GM20431 (cell line): ENCODE results near the gene SLC38A3.
"Not testable (repeated sequence)": the region's sequence is repeated elsewhere in the genome, so short reads cannot be mapped to it uniquely, and the experiment has no call there.

Source experiments
- in situ Hi-C: fragments of 300-500 bp; cut with MseI, MboI; formaldehyde crosslinking; loops from one replicate; pipeline ENCODE4 v1.15.0; 2020; ENCODE audit warnings: low sequenced_read_pairs; ENCODE audit not compliant: unreplicated experiment

The SLC38A3 gene

DNA sequence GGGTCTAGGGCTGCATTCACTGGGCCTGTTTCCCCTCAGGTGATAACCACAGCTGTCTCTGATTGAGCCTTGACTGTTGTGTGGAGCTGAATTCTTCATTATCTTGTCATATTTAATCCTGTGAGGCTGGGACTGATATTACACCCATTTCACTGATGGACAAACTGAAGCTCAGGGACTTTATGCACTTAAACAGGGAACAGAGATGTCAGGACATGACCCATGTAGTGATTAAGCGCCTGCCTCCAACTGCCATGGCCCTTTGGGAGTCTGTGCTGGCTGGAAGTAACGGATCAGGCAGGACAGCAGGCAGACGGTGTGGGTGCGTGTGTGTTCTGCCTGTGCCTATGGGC lies 38.4 kb downstream of the SLC38A3 start:
- in situ Hi-C loops, result no loop called here

DNA sequence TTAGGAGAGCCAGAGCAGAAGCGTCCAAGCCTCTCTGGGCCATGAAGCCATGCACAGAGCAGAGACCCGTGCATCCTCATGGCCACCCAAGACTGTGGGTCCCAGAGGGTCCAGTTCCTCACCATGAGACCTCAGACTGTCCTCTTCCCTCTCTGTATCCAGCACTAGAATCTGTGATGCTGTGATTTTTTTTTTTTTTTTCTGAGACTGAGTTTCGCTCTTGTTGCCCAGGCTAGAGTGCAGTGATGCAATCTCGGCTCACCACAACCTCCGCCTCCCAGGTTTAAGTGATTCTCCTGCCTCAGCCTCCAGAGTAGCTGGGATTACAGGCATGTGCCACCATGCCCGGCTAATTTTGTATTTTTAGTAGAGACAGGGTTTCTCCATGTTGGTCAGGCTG lies 39.7 kb downstream of the SLC38A3 start:
- in situ Hi-C loops, result not testable (repeated sequence)

DNA sequence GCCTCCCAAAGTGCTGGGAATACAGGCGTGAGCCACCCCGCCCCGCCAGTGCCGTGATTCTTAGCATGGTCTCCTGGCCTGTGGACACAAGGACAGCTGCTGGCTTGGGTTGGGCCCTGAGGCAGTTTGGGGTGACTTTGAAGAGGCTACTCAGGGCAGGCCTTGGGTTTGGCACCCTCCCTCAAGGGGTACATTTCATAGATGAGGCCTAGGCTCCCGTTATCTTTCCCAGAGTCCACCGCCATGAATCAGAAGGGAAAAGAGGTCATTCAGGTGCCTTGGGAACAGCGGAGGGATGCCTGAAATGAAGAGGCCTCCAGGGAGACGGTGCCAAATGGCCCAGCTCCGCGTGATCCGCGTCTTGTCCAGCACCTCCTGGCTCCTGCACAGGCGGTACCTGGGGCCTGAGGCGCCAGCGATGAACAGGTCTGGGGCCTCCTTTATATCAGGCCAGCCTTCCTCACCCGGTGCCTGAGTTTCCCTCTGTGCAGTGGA lies 40.2 kb downstream of the SLC38A3 start:
- in situ Hi-C loops, result no loop called here

DNA sequence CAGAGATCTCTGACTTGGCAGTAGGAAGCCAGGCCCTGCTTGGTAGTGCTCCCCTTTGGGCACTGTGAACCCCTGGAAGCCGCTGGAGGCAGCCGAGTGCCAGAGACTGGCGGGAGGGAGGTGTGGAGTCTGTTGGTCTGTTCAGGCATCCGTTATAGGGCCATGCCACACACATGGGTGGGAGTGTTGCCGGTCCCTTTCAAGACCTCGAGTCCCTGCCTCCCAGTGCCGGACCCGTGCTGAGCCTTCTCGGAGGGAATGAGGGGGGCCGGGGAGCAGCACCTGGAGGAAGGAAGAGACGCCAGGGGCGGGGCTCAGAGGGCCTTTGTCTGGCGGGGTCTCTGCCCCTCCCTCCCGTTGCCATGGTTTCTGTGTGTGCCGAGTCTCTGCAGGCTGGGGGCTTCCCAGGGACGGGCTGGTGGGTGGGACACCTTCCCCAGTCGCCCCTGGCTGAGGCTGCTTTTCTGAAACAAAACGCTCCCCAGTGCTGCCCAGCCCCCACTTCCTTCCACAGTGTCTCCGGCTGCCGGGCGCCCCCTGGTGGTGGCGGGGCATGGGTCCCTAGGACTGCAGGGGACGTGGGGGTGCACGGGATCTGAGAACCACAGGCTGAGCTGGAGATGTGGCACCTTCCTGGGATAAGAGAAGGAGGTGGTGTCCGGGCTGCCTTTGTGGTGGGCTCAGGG lies 40.9 kb downstream of the SLC38A3 start:
- in situ Hi-C loops, result no loop called here

DNA sequence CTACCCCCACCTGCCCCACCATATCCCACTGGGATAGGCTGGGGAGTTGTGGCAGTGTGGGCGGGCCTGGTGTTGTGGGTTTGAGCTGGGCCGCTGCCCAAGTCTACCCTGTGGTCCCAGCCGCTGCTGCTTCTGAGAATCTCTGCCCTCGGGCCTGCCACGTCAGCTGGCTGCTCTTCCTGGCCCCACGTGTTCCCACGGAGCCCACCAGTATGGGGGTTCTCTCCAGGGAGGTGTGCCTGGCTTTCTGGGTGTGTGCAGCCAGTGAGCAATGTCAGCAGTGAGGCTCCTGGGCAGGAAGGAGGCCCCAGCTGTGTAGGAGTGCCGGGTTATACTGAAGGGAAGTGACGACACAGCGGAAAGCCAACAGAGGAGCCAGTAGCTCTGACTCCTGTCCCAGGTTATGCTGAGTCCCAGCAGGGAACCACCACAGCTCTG lies 41.5 kb downstream of the SLC38A3 start:
- in situ Hi-C loops, result no loop called here

DNA sequence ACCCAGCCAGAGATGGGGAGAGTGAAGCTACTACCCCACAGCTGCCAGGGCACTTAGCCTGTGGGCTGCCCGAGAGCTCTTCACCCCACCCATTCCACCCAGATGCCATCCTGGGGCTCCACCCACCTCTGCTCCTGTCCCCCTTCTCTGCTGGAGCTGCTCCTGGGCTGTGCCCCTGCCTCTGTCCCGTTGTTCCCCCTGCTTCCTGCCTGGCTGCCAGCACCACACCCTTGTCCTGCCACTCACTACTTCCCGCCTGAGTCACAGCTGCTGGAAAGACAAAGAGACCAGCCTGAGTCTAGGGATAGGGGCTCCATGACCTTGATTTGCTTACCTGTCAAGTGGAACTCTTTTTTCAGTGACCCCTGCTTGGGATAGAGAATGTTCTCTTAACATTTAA lies 43.3 kb downstream of the SLC38A3 start:
- in situ Hi-C loops, result no loop called here

DNA sequence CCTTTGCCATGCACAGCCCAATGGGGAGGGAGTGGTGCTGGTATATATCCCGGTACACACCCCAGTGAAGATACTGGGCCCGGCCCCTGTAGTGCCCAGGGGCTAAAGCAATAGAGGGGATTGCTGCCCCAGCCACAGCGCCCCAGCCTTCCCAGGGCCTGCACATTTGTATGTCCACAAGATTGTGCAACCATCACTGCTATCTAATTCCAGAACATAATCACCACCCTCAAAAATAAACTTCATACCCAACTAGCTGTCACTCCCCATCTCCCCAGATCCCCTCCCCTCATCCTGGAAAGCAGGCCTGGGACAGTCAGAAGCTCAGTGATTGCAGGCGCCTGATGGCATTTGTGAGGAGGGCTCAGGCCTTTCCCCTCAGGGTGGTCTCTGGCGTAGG lies 44.4 kb downstream of the SLC38A3 start:
- in situ Hi-C loops, result no loop called here

DNA sequence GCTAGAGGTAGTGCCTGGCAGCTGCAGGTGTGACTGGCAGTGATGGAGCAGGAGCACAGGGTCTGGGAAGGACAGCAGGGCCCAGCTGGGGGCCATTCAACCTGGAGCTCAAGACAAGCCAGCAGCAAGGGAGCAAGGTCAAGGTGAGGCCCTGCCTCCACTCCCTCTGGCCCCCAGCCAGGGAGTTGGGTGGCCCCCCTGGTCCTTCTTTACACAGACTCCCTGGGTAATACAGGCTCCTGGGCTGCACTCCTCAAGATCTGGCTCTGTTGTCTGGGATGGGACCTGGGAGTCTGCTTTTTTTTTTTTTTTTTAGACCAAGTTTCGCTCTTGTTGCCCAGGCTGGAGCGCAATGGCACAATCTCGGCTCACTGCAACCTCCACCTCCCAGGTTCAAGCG lies 45.4 kb downstream of the SLC38A3 start:
- in situ Hi-C loops, result no loop called here

DNA sequence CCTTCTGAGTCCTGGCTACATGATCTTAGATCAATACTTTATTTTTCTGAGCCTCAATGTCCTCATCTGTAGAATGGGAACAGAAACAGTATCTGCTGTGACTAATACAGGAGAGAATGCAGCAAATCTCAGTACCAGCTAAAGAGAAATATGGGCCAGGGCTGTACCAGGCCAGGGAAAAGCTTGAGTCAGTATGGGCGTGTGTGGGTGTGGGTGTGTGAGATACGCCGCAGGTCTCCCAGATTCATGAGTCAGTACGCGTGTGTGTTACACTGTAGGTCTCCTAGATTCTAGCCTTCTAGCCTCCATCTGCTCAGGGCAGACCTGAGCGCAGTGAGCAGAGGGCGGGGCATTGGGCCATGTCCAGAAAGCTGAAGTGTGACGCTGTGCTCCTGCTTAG lies 46.1 kb downstream of the SLC38A3 start:
- in situ Hi-C loops, result no loop called here

DNA sequence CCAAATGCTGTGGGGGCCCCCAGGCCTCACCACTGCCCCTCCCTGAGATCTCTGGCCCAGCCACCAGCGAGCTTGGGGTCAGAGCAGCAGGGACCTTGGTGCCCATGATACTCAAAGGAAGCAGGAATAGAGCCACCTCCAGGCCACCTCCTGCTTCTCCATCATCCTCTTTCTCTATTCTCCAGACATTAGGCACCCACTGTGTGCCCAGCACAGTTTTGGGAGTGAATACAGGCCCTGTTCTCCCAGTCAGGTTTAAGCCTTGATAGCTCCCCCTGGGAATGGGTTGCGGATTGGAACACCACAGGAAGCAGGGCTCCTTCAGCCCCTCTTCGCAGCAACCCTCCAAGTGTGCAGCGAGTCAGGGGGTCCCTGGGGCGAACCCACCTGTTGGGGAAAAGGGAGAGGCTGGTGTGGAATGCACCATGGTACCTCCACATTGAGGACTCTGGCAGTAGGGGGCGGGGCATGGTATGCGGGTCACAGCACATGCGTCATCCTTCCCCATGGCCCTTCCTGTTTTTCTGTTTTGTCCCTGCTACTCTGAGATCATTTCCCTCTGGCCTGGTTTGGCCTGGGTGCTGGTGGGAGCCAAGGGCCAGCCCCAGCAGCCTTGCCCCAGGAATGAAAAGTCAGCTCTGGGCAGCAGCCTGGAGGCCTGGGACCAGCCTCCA lies 49.6 kb downstream of the SLC38A3 start:
- in situ Hi-C loops, result no loop called here

DNA sequence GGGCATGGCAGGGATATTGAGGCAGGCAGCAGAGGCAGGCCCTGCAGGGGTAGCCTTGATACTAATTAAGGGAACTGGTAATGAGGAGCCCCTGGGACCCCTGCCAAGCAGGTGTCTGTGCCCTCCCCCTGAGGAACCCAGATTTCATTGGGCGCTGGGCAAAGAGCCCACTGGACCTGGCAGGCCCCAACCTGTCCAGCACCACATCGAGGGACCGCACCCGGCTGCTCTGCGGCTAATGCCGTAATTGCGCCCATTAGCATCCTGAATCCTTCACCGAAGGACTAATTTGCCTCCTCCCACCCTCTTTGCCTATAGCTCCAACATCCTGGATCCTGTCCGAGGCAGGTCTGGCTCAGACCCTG lies 50.2 kb downstream of the SLC38A3 start:
- in situ Hi-C loops, result no loop called here

DNA sequence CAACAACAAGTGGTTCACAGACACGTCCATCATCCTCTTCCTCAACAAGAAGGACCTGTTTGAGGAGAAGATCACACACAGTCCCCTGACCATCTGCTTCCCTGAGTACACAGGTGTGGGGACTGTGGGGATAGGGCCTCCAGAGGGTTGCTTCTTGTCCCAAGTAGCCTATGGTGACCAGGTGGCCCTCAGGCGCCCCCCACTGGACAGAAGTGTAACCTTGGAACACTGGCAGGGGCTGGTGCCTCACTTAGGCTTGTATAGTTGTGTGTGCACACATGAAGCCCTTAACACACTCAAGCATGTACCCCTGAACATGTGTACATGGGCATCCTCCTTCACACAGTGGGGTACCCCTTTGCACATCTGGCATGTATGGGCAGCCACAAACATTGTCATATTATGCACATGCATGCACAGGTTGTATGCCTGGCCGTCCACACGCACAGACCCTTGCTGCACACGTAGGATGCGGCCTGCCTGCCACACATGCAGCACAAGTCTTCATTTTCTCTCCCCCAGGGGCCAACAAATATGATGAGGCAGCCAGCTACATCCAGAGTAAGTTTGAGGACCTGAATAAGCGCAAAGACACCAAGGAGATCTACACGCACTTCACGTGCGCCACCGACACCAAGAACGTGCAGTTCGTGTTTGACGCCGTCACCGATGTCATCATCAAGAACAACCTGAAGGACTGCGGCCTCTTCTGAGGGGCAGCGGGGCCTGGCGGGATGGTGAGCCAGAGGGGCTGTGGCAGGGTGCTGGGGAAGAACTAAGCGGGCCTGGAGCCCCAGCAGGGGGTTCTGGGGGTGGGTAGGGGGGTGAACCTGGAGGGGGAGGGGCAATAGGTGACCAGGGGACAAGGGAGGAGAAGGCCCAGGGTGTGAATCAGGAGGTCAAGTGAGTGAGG lies 52.2 kb downstream of the SLC38A3 start:
- in situ Hi-C loops, result no loop called here

DNA sequence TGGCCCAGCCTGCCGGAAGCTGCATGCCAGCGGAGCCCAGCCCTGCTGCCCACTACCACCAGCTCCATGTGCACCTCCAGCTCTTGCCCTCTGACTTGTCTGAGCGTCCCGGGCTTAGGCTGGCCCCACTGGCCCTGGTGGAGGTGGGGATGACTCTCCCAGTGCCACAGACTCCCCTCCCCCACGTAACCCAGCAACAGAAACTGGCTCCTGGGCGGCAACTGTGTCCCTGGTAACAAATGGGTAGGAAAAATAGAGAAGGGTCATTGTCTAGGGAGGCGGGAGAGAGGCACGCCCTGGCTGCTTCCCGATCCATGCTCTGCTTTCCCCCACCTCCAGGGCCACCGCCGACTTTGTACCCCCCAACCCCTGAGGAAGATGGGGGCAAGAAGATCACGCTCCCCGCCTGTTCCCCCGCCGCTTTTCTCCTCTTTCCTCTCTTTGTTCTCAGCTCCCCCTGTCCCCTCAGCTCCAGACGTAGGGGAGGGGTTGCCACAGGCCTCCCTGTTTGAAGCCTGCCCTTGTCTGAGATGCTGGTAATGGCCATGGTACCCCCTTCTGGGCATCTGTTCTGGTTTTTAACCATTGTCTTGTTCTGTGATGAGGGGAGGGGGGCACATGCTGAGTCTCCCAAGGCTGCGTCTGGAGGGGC lies 53.1 kb downstream of the SLC38A3 start:
- in situ Hi-C loops, result no loop called here

DNA sequence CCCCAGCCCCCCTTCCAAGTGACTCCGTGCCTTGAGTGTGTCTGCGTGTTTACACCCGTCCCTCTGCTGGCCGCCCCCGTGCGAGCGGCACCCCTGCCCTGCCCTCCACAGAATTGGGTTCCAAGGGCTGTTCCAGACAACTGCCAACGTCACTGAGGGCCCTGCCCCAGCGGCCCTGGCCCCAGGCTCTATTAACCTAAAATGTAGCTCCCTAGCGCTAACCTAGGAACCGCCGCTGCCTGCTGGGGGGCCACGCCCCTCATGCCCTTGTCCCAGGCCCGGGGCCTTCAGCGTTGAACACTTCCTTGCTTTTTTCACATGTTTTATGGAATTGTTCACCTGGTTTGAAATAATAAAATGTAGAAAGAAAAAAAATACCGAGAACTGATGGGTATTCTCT lies 53.9 kb downstream of the SLC38A3 start:
- in situ Hi-C loops, result no loop called here

DNA sequence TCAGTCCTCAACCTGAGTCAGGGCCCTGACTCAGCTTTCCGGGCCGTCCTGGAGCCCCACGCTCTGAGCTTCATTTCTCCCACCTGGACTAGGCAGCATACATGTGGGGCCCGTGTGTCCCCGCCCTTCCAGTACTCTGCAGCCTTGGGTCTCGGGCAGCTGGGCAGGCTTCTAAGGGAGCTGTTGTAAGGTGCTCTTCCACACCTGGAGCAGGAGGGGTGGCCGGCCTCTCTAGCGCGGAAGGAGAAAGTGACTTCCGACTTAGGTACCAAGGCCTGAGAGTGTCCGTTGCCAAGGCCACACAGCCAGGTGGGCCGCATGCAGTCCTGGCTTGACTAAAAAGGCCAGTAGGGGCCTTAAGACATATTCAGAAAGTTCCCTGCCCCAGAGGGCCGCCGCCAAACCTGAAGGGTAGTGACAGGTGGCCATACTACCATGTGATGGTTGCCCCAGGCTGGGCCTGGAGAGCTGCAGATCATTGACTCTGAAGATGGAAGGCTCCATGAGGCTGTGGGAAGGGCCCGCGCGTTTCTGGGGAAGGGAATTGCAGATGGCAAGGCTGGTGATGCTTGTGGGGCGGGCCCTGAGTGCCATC lies 54.5 kb downstream of the SLC38A3 start:
- in situ Hi-C loops, result no loop called here

DNA sequence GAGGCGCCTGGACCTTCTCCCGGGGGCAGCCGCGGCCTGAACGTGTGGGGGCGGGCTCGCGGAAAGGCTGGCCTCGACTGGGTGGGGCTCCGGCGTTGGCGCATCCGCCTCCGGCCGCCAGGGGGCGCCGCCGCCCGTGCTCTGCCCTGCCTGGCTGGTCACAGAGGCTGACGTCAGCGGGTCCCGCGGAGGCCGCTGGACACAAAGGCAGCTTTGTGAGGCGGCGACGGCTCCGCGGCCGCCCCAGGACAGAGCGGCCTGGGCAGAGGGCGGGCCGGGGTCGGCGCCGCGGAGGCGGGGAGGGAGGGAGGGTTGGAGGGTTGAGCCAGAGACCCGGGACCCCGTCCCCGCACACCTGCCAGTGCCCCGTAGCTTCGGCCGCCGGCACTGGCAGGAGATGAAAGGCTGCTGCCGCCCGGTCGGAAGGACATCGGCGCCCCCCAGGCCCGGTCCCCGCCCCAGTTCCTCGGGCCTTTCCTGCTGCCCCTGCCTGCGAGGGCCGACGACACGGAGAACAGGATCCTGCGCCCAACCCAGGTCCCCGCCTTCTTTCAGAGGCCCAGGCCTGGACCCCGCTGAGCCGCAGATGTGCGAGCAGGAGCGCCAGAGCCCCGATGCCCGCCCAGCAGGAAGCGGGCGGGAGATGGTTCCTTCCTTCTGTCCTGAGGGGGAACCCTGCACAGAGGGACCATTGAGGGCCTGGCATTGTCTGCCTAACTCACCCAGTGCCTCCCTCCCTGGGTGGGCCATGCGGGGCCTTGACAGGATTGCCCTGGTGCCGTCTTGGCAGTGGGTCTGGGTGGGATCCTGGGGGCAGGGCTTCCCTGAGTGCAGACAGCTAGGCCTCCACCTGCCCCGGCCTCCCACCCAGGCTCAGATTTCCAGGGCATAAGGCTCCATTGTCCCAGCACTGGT lies 55.2 kb downstream of the SLC38A3 start:
- in situ Hi-C loops, result no loop called here

DNA sequence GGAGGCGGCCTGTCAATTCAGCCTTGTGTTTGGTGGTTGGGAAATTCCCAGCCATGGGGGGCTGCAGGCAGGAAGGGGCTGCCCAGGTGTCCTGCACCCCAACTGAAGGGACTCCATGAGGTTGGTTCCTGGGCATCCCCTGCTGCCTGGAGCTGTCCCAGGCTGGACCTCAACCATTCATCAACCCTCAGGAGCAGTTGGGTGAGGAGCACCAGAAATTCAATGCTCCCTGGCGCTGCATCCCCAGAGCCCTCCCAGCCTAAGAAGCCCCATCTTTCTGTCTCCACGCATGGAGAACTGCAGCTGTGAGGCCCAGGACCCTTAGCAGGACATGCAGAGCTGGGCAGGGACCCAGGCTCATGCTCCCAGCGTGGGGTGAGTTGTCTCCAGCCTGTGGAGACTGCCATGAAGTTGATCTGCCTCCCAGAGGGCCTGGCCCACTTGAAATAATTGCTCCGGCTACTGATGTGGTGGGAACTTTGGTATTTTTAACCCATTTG lies 55.9 kb downstream of the SLC38A3 start:
- in situ Hi-C loops, result no loop called here

DNA sequence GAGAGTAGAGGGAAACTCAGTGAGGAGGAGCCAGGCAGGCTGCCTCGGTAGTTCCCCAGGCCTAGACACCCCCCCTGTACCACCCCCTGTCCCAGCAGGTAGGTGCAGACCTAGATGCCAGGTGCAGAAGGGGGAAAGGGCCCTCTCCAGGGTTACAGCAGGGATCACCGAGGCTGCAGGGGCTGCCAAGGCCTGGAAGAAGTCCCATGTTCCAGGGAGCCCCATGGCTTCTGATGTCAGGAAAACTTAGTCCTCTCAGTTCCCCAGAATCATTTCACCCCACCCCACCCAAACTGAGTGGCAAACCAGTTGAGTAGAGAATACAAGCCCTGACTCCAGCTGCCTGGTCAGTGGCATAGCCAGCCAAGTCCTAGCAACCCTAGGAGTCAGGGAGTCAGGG lies 56.4 kb downstream of the SLC38A3 start:
- in situ Hi-C loops, result no loop called here

DNA sequence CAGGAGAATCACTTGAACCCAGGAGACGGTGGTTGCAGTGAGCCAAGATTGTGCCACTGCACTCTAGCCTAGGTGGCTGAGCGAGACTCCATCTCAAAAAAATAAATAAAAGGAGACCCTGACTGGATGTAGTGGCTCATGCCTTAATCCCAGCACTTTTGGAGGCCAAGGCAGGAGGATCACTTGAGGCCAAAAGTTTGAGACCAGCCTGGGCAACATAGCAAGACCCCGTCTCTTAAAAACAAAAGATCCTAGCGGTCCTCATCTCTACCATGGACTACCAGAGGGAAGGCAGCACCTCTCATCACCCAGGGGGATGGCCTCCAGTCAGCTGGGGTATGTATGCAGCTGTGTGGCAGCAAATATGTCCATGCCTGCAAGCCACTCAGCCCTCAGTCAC lies 57.1 kb downstream of the SLC38A3 start:
- in situ Hi-C loops, result not testable (repeated sequence)
